AG04449 (cell line): ENCODE data around the gene FRMD3.

Source experiments
- CTCF ChIA-PET: fragments of 350-600 bp; formaldehyde crosslinking; extraction: SDS; loops from one replicate; lab custom pipeline; 2021; ENCODE audit warnings: antibody characterized with exemption; lab: Yijun Ruan, JAX
- POLR2A ChIA-PET: fragments of 400-600, 350-600 bp; formaldehyde crosslinking; extraction: SDS; loops from one replicate; lab custom pipeline; 2020; ENCODE audit warnings: antibody characterized with exemption, inconsistent platforms; lab: Yijun Ruan, JAX
- DNase-seq: peaks from one replicate; pipeline ENCODE4 v3.0.0-alpha.2; 2010; ENCODE audit warnings: low read depth, low spot score
- H3K4me3 ChIP-seq: 2 replicates; pipeline ENCODE4 v1.5.1; 2011; ENCODE audit warnings: low read depth, mild to moderate bottlenecking, control low read depth, low read length
- TF ChIP-seq, protein P1 (sequence below): IDR thresholded peaks from one replicate; pipeline ENCODE4 v1.5.1; 2011; ENCODE audit warnings: mild to moderate bottlenecking, moderate library complexity, low read length, control low read depth, inconsistent platforms; ENCODE audit not compliant: insufficient read depth; ENCODE audit errors: missing control alignments

The FRMD3 gene

GRCh38 chr9:83270116-83270515, 268.1 kb downstream of the FRMD3 start:
- TF ChIP-seq, protein P1, sequence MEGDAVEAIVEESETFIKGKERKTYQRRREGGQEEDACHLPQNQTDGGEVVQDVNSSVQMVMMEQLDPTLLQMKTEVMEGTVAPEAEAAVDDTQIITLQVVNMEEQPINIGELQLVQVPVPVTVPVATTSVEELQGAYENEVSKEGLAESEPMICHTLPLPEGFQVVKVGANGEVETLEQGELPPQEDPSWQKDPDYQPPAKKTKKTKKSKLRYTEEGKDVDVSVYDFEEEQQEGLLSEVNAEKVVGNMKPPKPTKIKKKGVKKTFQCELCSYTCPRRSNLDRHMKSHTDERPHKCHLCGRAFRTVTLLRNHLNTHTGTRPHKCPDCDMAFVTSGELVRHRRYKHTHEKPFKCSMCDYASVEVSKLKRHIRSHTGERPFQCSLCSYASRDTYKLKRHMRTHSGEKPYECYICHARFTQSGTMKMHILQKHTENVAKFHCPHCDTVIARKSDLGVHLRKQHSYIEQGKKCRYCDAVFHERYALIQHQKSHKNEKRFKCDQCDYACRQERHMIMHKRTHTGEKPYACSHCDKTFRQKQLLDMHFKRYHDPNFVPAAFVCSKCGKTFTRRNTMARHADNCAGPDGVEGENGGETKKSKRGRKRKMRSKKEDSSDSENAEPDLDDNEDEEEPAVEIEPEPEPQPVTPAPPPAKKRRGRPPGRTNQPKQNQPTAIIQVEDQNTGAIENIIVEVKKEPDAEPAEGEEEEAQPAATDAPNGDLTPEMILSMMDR: no peak
- no peak overlapping the region for H3K4me3 ChIP-seq
- ChIA-PET CTCF (no interaction called here), POLR2A (no interaction called here)
- DNase-seq: no peak

GRCh38 chr9:83267741-83268140, 270.5 kb downstream of the FRMD3 start:
- TF ChIP-seq, protein P1: no peak
- no peak for DNase-seq
- POLR2A ChIA-PET: no interaction called here
- no peak overlapping the region for H3K4me3 ChIP-seq
- CTCF ChIA-PET: no interaction called here

- CTCF ChIA-PET: no interaction called here
- TF ChIP-seq, protein P1: no peak
- no peak for DNase-seq
- POLR2A ChIA-PET: no interaction called here
- H3K4me3 ChIP-seq: no peak overlapping the region
Observed at GRCh38 chr9:83266666-83267496, 271.3 kb downstream of the FRMD3 start.

GRCh38 chr9:83266331-83266665, 271.9 kb downstream of the FRMD3 start:
- CTCF ChIA-PET: no interaction called here
- POLR2A ChIA-PET: no interaction called here
- TF ChIP-seq, protein P1: no peak
- no peak overlapping the region for H3K4me3 ChIP-seq
- no peak for DNase-seq

DNA sequence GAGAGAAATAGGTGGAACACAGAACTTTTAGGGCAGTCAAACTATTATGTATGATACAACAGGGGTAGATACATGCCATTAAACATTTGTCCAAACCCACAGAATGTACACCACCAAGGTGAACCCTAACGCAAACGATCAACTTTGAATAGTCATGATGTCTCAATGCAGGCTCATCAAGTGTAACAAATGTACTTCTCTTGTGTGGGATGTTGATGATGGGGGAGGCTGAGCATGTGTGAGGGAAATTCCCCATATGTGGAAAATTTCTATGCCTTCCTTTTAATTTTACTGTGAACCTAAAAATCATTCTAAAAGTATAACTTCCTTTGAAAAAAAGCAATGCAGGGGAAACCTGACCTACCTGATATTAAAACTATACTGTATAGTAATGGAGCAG, 273.9 kb downstream of the FRMD3 start:
- no peak overlapping the region for H3K4me3 ChIP-seq
- TF ChIP-seq, protein P1: no peak
- ChIA-PET POLR2A (no interaction called here), CTCF (no interaction called here)
- DNase-seq: no peak

DNA sequence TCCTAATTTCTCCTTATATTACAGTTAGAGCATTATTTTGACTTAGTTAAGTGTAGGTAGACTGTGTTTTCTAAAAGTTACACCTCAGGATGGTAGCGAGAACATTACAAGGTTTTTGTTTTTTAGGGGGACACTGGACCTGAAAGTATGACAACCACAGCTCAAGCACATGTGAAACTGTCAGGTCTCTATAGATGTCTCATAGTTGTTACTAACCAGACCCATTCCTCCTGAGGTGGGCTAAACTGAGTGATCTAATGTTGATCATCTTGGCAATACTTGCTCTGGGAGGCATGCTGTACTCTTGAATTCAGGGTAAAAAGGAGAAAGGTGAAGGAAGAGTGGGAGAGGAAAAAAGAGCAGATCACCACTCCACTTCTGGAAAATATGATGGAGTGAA, 278.6 kb downstream of the FRMD3 start:
- ChIA-PET POLR2A (no interaction called here), CTCF (interaction anchor here (0.6 kb wide), 1 partner anchor 150 kb away, joined by 3 read pairs; no protein-coding TSS in a partner anchor)
- DNase-seq: no peak
- TF ChIP-seq, protein P1: no peak
- H3K4me3 ChIP-seq: no peak overlapping the region
